Measurements from ENCODE around the gene AQP12A.

The AQP12A gene

DNA sequence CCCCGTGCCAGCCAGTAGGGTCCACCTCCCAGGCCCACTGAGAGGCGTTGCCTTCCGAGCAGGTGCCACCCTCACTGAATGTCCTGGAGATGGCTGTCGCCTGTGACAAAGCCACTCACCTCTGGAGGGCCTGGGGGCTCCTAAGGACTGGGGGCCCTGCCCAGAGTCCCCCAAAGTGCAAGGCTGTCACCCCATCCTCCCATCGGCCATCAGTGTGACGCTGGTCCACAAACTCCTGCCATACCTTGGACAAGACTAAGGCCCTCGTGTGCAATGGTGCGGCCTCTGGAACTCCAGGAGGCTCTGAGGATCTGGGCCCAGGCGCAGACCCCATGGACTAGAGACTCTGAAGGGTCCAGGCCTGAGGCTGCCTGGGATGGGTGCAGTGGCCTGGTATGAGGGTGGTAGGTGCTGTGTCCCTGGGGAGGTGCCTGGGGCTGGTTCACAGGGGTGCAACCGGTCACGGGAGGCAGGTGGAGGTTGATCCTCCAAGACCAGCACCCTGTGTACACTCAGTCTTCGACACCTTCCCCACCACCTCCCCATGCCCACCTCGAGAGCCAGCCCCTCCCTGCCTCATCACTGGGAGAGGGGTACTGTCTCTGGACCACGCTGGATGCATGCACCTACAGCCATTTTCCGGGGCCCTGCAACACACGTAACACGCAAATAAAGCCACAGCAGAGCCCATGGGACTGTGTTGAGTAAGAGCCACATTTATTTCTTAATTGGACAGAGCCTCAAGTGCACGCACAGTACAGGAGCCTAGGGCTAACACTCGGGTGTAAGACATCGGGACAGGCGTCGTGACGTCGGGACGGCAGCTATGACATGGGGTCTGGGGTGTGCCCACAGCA lies 21.6 kb downstream of the AQP12A start:
- Histone ChIP-seq H3K4me1 (no peaks in the 10 kb centered on the region), H3K9me3 (no peaks in the 10 kb centered on the region), H3K27me3 (ENCODE audit: low read depth) (peaks cover 6% of the 10 kb centered on the region; the same call in 1 of the 2 replicates), H3K4me3 (no peak overlapping the region), H3K36me3 (replicated peaks) (peaks cover 13% of the 10 kb centered on the region)
- DNase-seq (ENCODE audit: low spot score in 2 of 2) = peak in 1 of 2 experiments; percentile 42
- in situ Hi-C loops (cut with MboI; ENCODE audit: low sequenced_read_pairs) = loop anchor here (10.0 kb wide), 1 partner anchor 48 kb away; no protein-coding TSS in a partner anchor

DNA sequence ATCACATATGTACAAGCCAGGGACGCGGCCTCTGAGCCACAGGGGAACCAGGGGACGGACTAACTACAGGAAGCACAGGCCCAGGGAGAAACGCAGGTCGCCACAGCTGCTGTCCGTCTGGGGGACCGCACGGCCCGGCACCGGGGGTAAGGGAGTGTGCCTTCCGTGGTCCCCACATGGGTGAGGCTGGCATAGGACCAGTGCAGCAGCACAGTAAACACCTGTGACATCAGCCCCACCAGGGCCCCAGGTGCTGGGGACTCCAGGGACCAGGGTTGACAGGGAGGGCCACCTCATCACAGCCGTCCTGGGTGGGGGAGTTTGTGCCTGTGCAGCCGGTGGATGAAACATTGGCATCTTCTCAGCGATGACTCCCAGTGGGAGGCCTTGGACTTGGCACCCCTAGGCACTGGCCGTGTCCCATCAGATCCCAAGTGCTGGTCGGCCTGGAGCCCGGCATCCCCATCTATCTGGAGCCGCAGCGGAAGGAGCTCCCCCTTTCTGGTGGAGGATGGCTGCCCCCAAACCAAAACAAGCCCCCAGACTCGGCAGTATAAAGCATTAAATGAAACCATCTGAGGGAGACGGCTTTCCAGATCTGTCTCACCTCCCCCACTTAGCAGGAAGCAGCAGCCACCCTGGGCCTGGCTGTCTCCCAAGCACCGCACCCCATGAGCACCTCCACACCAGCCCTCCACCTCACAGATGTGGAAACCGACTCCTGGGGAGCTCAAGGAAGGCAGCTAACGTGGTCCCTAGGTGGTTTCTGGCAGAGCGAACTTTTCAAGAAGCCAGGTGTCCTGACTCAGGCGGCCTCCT lies 22.5 kb downstream of the AQP12A start:
- no peak for DNase-seq (ENCODE audit: low spot score in 2 of 2)
- Histone ChIP-seq H3K36me3 (replicated peaks) (peaks cover 22% of the 10 kb centered on the region), H3K9me3 (no peaks in the 10 kb centered on the region), H3K4me1 (no peaks in the 10 kb centered on the region), H3K4me3 (no peak overlapping the region), H3K27me3 (ENCODE audit: low read depth) (peaks cover 2% of the 10 kb centered on the region; the same call in 1 of the 2 replicates)
- in situ Hi-C loops (cut with MboI; ENCODE audit: low sequenced_read_pairs) = loop anchor here (10.0 kb wide), 1 partner anchor 49 kb away; no protein-coding TSS in a partner anchor

DNA sequence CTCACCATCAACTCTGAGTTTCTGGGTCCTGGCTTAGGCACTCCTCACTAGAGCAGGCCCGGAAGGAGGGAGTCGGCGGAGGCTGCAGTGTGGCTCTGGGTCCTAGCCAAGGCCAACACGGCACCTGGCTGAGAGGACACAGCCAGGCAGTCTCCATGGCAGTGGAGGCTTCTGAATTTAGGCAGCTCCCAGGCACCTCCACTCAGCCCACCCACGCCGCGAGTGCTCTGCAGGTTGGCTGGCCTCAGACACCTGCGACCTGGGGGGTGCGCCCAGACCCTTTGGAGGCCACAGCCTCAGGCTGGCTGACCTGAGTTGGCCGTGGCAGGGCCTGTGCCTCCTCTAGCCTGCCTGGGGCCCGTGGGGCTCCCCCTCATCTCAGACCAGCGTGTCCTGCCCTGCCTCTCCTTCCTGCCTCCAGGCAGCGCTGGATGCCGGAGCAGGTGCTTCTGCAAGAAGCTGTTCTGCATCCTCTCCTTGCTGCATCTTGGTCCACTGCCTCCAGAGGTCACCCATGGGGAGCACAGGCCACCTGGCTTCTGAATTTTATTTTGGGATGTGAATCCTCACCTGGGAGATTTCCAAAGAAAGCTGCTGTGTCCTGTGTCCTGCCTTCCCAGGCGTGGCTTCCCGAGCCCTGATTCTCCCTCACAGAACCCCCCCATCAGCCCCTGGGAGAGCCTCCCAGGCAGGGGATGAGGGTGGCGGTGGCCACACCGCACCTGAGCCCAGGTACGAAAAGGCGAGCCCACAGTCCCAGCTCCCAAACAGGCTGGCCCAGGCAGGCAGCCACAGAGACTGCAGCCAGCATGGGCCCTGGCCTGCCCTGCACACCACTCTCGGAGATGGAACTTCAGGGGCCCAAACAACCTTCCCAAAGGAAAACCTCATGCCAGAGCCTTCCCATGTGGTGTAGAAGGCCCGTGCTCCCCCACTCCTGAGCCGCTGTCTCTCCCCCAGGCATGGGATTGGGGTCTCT lies 23.4 kb downstream of the AQP12A start:
- Histone ChIP-seq H3K4me1 (no peaks in the 10 kb centered on the region), H3K9me3 (no peaks in the 10 kb centered on the region), H3K4me3 (no peak overlapping the region), H3K36me3 (replicated peaks) (peaks cover 31% of the 10 kb centered on the region), H3K27me3 (ENCODE audit: low read depth) (no peaks in the 10 kb centered on the region)
- in situ Hi-C loops (cut with MboI; ENCODE audit: low sequenced_read_pairs) = loop anchor here (10.0 kb wide), 1 partner anchor 50 kb away; no protein-coding TSS in a partner anchor
- no peak for DNase-seq (ENCODE audit: low spot score in 2 of 2)

DNA sequence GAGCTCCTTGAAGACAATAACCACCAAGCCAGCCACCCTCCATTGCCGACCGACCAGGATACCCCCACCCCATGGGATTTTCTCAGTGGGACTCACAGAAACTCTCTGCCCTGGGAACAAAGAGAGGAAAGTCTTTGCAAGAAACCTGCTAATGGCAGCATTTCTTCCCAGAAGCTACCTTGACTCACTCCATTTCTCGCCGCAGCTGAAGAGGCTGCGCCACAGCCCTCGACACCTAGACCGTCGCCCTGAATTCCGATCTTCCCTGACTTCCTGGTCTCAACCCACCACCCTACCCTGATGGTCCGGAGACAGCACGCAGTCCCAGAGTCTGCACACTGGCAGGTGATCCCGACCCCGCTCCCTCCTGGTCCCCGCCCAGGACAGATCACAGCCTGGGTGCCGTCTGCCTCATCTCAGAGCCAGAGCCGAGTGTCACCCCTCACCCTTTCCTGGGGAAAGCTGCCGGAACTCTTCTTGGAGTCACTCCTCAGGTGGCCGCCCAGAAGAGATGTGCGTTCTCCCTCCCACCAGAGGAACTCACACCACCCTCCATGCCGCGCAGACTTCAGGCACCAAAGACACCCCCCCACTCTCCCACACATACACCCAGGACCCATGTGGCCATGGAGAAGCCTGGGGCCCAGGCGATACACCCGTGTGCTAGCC lies 24.6 kb downstream of the AQP12A start:
- Histone ChIP-seq H3K9me3 (no peaks in the 10 kb centered on the region), H3K4me3 (no peak overlapping the region), H3K36me3 (replicated peaks) (peaks cover 39% of the 10 kb centered on the region), H3K27me3 (ENCODE audit: low read depth) (no peaks in the 10 kb centered on the region), H3K4me1 (no peaks in the 10 kb centered on the region)
- in situ Hi-C loops (cut with MboI; ENCODE audit: low sequenced_read_pairs) = loop anchor here (10.0 kb wide), 1 partner anchor 51 kb away; no protein-coding TSS in a partner anchor
- DNase-seq (ENCODE audit: low spot score in 2 of 2) = no peak

DNA sequence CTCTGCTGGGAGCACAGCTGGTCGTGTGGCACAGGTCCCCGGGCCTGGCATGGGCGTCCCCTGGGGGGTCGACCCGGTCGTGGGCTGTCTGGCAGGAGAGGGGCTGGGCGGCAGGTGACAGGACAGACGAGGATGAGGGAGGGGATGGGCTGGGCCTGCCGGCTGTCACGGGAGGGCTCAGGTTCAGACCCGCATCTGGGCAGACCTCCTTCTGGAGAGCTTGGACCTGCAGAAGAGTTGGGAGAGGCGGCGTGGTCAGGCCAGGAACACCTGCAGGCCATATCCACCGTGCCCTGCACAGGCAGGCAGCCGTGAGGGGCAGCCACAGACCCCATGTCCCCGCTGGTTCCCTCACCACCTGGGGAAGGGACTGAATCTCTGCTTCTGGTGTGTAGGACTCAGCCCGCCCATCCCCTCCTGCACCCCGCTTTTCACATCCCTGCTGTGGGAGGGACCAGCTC lies 25.5 kb downstream of the AQP12A start:
- H3K4me3 ChIP-seq = no peak overlapping the region
- no peak for DNase-seq (ENCODE audit: low spot score in 2 of 2)
- H3K9me3 ChIP-seq = no peaks in the 10 kb centered on the region
- in situ Hi-C loops (cut with MboI; ENCODE audit: low sequenced_read_pairs) = loop anchor here (10.0 kb wide), 1 partner anchor 52 kb away; no protein-coding TSS in a partner anchor
- H3K36me3 ChIP-seq (replicated peaks) = peaks cover 49% of the 10 kb centered on the region
- no peaks in the 10 kb centered on the region for H3K27me3 ChIP-seq (ENCODE audit: low read depth)
- no peaks in the 10 kb centered on the region for H3K4me1 ChIP-seq

DNA sequence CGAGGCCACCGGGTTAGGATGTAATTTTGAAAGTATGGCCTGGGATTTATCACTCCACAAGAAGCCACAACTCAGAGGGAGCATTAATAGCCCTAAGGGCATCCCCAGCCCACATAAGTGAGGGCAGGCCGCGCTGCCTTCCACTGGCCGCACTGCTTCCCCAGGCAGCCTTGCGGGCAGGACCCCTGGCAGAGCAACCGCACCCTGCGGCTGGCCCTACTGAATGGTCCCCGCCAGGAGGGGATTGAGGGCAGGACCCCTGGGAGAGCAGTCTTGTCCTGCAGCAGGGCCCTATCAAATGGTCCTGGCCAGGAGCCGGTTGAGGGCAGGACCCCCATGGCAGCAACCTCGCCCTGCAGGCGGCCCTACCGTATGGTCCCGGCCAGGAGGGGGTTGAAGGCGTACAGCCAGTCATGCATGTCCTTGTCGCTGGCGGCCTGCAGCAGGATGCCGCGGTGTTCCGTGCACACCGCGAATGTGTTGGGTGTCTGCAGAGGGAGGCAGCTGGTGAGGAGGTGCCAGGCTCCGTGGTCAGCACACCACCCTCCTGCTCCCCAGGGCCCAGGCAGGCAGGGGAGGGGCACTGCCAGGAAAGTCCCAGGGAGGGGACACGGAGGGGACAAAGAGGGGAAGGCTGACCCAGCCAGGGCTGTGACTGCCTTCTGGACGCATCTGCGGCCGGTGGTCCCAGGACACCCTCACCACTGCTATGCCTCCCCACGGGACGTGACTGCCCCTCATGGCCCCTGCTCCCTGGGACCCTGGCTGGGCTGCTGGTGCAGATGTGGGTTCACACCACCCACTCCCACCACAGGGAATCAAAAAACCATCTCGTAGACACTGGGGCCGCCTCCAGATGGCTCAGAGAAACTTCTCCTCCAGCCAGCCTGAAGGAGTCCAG lies 26.3 kb downstream of the AQP12A start:
- in situ Hi-C loops (cut with MboI; ENCODE audit: low sequenced_read_pairs) = loop anchor here (10.0 kb wide), 1 partner anchor 53 kb away; no protein-coding TSS in a partner anchor
- H3K4me1 ChIP-seq = no peaks in the 10 kb centered on the region
- no peaks in the 10 kb centered on the region for H3K27me3 ChIP-seq (ENCODE audit: low read depth)
- peaks cover 56% of the 10 kb centered on the region for H3K36me3 ChIP-seq (replicated peaks)
- DNase-seq (ENCODE audit: low spot score in 2 of 2) = no peak
- no peaks in the 10 kb centered on the region for H3K9me3 ChIP-seq
- H3K4me3 ChIP-seq = no peak overlapping the region

DNA sequence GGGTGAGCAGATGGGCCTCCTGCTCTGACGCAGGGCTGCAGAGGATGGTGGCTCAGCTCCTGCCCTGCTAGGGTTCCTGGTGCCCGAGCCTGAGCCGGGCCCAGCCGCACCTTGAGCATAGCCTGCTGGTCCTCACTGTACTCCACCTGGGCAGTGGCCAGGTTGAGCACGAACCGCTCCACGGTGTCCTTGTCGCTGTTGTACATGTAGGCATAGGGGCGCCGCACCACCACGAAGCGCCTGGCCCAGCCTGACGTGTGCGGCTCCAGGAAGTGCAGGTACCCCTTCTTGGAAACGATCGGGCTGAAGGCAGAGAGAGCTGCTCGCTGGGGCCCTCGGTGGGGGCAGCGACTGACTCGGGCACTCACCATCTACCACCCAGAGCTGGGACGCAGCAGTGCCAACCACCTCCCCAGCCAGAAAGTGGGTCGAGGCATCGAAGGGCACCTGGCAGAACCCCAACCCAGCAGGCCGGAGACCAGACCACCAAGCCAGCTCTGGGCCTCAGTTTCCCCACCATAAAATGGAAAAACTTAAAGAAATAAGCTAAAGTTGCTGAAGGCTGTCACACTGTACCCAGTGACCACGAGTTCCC lies 27.3 kb downstream of the AQP12A start:
- no peak for DNase-seq (ENCODE audit: low spot score in 2 of 2)
- Histone ChIP-seq H3K36me3 (replicated peaks) (peaks cover 67% of the 10 kb centered on the region), H3K9me3 (no peaks in the 10 kb centered on the region), H3K4me1 (no peaks in the 10 kb centered on the region), H3K27me3 (ENCODE audit: low read depth) (no peaks in the 10 kb centered on the region), H3K4me3 (no peak overlapping the region)
- in situ Hi-C loops (cut with MboI; ENCODE audit: low sequenced_read_pairs) = loop anchor here (10.0 kb wide), 1 partner anchor 54 kb away; no protein-coding TSS in a partner anchor

DNA sequence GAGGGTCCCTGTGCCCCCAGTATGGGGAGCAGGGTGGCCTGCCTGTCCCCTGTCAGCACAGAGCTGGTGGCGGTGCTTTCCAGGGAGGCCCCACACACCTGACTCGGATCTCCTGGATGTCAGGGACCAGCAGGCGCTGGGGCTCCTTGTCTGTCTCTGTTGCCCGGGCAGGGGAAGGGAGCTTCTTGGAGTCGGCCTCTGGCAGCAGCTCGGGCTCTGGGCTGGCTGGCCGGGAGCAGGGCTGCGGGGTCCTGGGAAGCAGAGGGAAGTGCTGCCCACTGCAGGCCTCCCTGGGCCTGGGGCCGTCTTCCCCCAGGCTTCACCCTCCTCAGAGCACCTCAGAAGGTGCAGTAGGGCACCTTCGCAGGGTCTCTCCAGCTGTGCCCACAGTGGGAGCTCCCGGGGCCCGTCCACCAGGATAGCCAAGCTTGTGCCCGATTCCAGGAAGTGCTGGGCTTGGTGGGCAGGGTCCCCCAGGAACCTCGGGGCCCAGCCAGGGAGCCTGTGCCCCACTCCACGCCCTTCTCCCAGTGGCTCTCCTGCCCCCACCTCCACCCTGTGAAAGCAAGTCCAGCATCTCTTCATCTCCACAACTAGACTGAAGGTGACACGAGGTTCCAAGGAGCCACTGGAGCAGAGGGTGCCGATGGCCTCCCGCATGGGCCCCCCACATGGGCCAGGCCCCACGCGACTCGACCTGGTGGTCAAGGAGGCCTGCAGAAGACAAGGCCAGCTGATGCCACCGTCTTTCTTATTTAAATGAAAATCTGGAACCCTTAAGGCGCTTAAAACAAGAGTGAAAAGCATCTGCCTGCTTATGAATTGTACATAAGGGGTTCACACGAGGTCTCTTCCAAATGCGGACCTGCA lies 28.2 kb downstream of the AQP12A start:
- in situ Hi-C loops (cut with MboI; ENCODE audit: low sequenced_read_pairs) = loop anchor here (10.0 kb wide), 1 partner anchor 55 kb away; no protein-coding TSS in a partner anchor

DNA sequence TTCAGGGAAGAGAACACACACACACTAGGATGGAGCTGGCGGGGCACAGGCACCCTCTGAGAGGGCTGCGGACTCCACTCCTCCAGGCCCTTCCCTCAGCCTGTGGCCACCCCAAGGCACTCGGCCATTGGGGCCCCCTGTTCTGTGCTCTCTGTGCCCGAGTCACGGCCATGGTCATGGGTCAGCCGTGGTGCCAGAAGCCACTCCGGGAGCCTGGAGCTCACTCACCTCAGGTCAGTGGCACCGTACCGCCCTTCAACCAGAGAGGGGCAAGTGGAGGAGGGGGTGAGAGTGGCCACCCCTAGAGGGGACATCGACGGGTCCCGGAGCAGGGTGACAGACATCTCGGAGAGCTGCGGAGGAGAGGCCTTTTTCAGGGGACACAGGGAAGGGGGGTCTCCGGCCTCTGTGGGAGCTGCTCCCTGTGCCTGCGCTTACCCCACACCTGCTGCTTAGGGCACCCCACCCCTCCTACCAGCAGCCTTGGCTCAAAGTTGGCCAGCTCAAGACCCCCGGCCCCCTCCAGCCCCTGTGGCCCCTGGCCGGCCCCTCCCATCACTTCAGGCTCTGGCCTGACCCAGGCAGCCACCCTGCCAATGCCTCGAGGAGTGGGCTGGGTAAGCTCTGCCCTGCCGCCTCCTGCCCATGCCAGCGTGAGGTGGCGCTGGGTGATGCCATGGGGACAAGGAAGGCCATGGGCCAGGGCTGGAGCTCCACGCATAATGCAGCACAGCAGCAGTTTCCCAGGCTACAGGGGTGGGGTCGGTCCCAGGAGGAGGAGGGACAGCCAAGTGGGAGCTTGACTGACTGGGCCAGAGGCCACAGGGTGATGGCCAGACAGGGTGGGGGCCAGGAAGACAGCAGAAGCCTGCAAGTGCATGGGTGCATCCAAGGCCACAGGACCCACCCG lies 29.3 kb downstream of the AQP12A start:
- H3K4me3 ChIP-seq = no peak overlapping the region
- H3K36me3 ChIP-seq (replicated peaks) = peaks cover 84% of the 10 kb centered on the region
- H3K9me3 ChIP-seq = no peaks in the 10 kb centered on the region
- no peak for DNase-seq (ENCODE audit: low spot score in 2 of 2)
- H3K4me1 ChIP-seq = no peaks in the 10 kb centered on the region
- H3K27me3 ChIP-seq (ENCODE audit: low read depth) = no peaks in the 10 kb centered on the region
- in situ Hi-C loops (cut with MboI; ENCODE audit: low sequenced_read_pairs) = no loop called here

More for the DNA sequence above, 28.2 kb downstream of the AQP12A start:
- Histone ChIP-seq H3K4me3 (no peak overlapping the region), H3K4me1 (no peaks in the 10 kb centered on the region), H3K36me3 (replicated peaks) (peaks cover 74% of the 10 kb centered on the region), H3K9me3 (no peaks in the 10 kb centered on the region), H3K27me3 (ENCODE audit: low read depth) (no peaks in the 10 kb centered on the region)
- no peak for DNase-seq (ENCODE audit: low spot score in 2 of 2)

DNA sequence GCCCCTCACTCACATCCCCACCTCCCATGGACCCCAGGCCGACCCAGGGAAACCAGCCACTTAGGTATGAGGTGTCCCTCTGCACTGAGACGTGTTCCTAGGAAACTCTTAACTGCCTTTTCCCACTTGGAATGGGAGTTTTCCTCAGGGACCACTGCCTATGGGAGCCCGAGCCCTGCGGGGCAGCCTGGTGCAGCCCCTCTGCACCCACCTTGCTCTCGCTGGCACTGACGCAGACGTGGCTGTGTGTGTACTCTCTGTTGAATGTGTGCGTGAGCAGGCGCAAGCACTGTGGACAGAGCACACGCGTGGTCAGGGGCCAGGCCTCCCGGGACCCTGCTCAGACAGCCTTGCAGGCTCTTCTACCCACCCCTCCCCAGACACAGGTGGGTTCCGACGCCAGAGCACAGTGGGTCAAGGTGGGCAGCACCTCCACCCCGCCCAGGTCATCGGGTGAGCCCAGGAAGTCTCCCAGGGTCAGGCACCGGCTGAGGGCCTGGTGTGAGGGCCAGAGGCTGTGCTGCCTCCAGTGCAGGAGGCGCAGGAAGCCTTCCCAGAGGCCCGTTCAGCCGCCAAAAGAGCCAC lies 30.0 kb downstream of the AQP12A start:
- DNase-seq (ENCODE audit: low spot score in 2 of 2) = no peak
- Histone ChIP-seq H3K4me1 (no peaks in the 10 kb centered on the region), H3K4me3 (no peak overlapping the region), H3K27me3 (ENCODE audit: low read depth) (no peaks in the 10 kb centered on the region), H3K36me3 (replicated peaks) (peaks cover 91% of the 10 kb centered on the region), H3K9me3 (no peaks in the 10 kb centered on the region)
- in situ Hi-C loops (cut with MboI; ENCODE audit: low sequenced_read_pairs) = no loop called here
